CD1c-positive myeloid dendritic cell (primary cell): ENCODE results near the gene ABCF1.

Experiments used
- DNase-seq: peaks from one replicate; pipeline ENCODE4 v3.0.0-alpha.2; 2016; ENCODE audit errors: extremely low spot score

ABCF1 gene

DNA sequence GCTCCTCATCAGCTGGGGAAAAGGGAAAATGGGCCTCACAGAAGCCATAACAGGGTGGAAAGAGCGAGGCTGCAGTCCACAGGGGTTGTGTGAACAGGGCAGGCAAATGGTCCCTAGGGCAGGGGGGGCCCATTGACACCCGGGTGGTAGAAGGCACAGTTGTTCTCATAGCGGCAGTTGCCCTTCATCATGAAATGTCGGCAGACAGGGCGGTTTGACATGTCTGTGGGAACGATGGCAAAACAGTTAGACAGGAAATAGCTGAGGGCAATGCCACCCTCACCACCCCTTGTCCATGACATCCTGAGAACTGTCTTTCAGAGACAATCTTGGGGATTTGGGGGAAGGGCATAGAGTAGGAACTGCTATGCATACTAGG, 30.2 kb downstream of the ABCF1 start:
- no peak for DNase-seq

DNA sequence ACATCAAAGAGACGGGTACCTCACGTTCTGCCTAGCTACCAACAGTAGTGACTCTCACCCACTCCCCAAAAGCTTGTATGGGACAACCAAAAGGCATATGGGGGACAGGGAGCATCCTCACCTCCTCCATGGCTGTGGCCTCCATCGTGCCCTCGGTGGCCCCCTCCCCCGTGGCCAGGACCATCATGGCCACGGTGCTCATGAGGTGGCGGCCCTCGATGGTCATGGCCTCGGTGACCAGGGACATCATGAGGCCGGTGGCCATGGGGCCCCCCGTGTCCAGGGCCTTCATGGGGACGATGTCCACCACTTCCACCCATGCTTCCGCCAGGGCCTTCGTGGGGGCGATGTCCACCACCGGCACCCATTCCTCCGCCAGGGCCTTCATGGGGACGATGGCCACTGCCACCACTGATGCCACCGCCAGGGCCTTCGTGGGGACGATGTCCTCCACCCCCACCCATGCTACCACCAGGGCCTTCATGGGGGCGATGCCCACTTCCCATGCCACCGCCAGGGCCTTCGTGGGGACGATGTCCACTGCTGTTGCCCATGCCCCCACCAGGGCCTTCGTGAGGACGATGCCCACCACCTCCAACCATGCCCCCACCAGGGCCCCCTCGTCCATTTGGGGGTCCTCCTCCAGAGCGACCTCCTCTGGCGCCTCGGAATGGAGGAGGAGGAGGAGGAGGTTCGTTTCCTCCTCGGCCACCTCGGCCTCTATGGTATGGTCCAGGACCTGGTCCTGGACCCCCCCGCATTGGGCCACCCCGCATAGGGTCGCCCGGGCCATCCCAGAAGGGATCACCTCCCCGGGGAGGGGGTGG, 30.8 kb downstream of the ABCF1 start:
- DNase-seq, result no peak

DNA sequence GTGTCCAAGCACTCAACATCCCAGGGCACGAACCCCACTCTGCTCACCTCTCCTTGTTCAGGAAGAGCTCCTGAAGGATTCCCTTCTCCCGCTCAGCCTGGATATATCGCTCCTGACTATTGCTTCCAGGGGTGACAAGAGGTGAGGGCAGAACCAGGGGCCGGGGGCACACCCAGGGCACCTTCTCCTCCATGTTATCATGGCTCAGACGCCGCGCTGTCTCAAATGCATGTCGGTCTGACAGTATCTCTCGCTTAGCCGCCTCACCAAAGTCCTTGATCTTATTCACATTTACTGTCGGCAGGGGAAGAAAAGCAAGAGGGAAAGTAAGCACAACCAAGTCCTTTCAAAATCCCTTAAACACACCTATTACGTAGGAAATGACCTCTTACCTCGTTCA, 32.7 kb downstream of the ABCF1 start:
- no peak for DNase-seq

DNA sequence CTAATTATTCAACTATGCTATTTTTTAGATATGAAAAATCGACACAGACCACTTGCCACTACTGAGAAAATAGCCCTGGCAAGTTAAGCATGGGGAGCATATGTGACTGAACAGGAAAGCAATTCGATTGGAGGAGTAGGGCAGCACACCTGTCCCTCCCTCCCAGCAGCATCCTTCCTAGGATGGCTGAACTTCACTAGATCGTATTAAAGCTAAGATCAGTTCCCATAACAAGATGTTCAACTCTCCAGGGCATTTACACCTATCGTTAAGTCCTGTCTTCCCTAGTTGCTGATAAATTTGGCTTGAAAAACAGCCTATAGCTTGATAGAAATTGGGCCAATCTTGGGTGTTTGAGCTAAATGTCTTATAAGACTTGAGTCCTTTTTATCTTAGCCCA, 38.8 kb downstream of the ABCF1 start:
- DNase-seq, result no peak

DNA sequence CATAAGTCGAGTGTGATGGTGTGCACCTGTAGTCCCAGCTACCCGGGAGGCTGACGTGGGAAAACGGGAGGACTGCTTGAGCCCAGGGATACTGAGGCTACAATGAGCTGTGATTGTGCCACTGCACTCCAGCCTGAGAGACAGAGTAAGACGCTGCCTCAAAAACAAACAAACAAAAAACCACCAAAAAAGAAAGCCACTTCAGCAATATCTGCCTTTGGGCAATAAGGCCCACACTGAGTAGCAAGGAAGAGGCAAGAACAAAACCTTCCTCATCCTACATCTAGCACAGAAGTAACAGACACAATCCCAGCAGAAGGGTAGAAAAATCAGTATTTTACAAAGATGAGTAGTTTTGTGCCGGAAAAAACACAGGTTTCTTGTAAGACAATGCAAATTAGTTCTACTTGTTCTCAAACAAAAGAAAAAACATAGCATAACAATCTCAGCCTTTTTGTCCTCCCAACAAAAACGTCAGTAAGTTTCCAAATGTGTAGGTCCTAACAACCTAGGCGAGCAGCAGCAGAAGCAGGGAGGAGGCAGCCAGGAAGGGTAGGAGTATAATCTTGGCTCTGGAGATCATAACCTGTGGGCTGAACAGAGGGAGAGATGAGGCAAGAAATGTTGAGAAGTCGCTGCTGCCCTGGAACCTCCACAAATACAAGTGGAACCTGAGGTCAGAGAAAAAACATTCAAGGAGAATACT, 40.1 kb downstream of the ABCF1 start:
- no peak for DNase-seq

DNA sequence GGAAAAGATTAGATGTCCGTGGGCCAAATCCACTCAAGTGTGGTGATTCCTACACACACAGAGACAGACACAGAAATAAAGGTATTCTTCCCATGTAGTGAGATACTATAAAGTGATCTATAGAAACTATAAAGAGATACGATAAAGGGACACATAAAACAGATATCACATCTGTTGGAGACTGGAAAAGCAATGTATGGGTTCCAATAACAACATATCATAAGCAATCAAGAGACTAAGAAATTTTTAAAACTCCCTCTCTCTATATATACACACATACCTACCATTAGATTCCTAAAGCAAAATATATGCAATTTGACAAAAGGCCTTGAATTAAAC, 40.6 kb downstream of the ABCF1 start:
- DNase-seq, result no peak

DNA sequence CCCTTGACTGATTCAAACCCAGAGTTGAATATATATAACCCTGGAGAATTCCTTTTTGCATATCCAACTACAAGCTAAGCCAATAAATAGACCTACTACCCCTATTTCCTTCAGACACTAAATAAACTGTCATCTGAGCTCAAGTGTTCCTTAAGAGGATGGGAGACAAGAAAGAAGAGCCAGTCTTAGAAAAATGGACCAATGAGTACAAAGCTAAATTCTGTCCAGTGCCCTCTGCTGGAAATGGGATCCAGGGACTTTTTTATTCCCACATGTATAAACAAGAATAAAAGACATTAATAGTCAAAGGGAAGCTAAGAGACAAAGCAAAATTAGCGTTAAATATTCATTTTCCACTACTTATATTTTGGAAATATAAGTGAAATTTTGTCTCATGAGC, 41.0 kb downstream of the ABCF1 start:
- no peak for DNase-seq

DNA sequence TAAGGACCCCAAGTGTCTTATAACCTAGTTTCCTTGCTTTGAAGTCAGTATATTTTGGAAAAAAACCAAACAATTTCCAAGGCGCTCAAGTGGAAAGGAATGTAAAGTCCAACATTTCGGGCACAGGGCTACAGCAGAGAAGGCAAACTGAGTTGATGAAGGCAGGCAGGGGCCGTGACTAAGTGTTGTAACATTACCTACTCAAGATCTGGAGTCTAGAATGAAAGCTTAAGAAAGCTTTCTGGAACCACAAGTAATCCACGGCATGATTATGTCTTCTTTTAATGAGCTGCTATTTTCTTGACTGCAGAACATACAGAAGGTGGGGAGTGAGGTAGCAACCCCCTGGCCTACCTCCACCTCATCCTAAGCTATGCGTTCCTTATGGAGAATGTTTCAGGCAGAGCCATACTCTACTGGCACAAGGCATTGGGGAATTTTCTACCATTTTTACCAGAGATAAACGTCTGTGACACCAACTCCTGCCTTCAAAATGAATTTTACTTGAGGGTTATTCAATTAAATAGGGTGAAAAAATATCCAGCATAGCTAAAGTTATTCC, 41.5 kb downstream of the ABCF1 start:
- DNase-seq, result no peak

DNA sequence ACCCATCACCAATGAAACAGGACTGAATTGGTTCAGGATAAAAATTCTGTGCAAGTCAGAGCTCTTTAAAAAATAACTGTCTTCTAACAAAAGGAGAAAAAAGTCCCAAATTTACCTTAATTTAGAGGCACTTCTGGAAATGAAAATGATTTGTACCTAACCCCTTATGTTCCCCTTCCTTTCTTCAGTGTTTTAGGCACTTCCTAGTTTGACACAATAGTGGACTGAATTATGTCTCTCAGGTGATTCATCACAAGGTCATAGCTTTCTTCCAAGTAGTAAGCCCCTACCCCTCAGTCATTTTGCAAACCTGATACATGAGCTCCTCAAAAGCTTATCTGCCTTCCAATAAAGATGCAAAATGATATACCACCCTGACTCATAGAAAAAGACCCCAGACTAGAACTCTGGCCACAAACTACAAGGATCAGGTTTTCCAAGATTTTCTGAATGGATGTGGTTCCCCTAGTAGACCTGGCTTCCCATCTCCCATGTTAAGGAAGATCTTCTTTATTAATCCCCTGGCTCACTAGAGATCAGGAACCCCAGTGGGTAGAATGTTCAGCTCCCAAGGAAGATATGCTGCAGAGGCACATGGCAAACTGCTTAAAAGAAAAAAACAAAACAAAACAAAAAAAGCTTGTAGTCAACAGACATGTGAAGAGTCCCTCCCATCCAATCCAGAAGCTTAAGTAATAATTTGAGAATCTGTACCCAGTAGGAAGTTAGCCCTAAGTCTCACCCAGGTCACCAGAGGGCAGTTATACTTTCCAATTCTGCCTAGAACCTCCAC, 42.2 kb downstream of the ABCF1 start:
- DNase-seq, result no peak

DNA sequence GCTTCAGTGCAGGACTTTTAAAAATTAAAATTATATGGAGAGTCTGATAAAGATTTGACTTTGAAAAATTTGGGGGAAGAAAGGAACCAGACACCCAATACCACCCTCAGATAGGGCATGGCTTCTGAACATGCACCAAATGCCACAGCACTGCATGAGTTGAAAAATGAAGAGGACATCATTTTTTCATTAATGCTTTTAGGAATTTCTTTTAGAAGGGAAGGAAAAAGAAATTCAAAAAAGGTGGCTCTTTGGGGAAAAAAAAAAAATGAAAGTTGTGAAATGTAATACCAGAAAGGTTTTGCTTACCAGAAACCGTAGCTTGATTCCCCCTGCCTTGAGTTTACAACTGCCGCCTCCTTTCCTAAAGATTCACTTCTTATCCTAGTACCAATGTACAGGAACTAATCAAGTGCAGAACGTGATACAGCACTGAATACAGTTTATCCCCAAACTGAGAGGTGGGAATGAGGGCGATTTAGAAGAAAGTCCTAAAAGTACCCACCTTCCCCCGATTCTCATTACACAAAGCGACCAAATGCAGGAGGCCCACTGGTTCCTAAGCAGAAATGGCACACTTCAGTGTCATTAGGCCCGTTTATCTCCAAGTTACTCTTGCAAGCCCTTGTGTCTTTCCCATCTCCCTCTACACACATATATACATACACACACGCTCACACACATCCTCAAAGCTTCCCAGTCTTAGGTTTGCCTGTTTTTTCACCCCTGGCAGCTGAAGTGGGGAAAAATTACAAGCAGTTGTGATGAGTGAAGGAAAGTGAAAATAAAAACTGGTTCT, 43.0 kb downstream of the ABCF1 start:
- DNase-seq, result no peak

DNA sequence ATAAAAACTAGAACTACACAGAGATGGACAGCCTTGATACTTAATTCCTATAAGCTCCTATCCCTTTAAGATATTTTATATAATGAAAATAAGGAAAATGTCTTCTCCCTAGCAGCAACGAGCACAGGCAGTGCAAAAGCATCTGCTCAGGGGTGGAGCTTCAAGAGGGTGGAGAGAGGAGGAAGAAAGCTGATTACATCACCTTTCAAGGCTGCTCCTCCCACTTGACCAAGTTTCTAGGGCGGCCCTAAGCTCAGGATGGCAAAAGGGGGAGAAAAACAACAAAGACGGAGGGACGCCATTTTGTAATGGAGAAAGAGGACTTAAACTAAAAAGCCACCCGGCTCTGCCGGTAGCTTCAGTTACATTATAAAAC, 43.6 kb downstream of the ABCF1 start:
- DNase-seq, result peak; percentile 97

DNA sequence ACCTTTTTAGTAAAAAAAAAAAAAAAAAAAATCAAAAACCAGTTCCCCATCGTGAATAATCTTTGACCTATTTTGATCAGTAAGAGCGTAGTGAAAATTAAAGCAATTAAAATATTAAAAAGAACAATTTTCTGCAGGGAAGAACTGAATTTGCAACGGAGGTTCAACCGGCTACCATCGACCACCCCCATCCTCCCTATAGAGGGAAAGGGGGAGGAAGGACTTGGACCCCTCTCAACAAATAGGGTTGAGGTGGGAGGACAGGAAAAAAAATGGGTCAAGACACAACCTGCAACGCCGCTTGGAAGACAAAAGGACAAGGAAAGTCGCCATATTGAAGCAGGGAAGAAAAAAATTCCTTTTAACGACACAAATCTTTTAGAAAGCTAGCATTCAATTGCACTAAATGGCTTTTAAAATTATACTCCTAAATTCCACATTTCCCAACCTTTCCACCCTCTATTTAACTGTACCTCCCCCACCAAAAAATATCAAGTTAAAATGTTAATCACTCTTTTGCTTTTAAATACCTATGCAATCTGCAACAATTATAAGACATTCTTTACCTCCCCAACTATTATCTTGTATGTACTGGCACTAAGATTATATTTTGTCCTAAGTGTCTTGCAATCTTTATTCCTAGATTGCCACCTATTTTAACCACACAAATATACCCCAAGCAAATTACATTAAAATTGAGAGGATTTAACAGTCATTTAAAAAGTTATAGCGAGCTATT, 44.1 kb downstream of the ABCF1 start:
- DNase-seq, result peak; percentile 48

DNA sequence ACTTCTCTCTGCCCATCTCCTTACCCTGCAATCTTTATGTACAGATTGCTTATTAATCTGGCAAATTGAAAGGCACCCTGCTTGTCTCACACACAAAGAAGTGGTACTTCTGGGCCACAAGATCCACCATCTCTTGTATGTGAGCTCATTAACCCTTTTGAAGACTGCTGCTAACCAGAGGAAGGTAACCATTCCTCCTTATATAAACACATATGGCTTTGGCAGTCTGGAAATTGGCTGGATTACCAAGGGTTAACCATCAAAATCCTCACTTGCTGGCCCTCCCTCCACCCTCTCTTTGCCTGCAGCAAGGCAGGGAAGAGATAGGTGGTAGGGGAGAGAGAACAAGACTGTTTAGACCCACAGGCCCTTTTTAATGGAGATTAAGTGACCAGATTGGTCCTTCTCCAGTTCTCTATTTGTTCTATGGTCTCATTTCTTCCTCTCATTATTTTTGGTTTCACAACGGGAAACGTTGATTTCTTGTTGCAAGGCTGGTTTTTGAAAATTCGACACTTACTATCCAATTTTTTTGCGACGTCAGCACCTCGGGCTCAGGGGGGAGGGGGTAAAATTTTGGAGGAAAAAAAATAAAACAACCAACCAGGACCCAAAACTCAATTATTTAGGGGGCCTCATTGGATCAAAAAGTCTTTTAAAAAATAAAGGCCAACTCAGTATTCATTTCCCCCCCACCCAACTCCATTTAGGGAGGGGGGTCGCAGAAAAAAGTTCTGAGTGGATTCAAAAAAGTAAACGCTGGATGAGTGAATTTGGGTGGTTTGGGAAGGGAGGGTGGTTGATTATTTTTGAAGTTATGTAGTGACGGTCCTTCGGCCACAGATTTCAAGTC, 44.9 kb downstream of the ABCF1 start:
- peak; percentile 41 for DNase-seq

DNA sequence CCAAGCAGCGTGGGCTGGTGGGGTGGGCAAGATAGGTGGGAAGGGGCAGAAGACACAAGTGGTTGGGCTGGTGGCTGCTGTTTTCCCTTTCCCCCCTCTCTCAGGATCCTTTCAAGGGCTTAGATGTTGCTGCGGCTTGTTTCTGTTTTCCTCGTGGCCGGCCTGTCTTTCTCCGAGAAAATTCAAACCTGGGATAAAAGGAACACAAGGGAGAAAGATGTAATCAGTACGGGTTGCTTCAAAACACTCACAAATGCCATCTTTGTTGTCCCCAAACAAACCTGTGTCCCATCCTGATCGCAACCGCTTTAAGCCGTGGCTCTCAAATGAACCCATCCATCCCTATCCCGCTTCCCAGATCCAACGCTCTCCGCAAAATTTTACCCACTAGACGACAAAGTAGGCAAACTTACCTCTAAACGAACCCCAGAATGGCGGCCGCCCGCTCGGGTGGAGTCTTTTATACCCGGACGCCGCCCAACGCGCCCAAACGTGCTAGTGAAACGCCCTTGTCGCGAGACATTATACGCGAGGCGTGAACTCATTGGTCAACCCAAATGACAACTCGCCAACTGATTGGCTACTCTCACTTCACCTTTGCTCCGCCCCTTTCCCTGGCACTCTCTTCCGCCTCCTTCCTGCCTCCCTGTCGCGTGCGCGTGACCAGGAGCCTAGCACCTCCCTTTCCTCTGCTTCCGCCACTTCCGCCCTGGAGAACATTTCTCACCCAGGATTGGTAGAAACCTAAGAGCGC, 45.7 kb downstream of the ABCF1 start, which contains the start of gene PPP1R10:
Gene PPP1R10 (minus strand): TSS at position 433 of the 754 bp plus-strand sequence. CDS start 7,299 bp downstream, outside the sequence.
- DNase-seq, result peak; percentile 100

DNA sequence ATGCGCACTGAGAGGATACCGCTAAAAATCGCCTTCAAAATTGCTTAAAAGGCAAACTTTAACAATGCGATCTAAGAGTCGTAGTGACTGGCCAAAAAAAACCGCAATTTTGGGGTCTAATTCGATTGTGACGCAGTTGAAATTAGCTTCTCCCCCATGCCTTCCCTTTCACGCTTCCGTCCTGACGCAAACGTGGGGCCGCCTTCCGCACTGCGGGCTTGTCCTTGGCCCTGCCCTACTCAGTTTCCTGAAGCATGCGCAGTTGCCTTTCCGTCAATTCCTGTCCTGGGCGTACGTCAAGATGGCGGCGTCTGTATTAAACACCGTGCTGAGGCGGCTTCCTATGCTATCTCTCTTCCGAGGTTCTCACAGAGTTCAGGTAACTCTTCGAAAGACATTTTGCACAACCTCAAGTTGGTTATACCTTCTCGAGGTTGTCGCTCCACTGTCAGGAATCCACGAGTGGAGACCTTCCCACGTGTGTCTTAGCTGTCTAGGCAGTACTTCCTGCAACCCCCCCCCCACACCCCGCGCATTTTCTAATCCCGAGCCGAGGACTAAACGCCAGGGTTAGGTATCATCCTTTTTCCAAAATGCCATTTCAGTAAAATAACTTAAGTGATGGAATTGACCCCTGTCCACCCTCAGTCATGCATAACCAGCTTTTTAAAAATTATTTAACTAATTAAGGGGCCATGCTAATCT, 46.5 kb downstream of the ABCF1 start, which contains the start of gene MRPS18B:
Gene MRPS18B (plus strand): TSS at position 276 of the 705 bp plus-strand sequence. CDS start 26 bp downstream, at position 302.
- DNase-seq, result peak; percentile 98

DNA sequence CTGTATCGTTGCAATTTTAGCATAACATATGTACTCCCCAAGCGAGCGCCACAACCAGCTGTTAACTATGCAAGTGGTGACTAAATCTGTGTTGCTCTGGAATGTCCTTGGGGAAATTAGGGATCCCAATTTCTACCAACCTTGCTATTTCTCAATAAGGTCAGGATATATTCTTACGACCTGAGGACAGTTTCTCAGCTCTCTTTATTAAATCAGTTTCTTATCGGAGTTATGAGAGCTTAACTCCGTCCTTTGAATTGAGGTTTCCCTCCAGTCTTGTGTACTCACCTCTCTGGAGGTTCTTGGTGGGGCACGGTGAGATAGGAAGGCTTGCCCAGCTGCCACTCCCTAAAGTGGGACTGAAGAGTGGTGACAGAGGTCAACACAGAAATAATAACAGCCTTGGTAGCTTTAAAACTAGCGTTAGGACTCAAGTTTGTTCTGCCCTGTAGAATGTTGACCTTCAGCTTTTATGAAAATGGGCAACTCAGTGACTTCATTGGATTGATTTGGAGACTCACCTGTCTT, 47.1 kb downstream of the ABCF1 start:
- no peak for DNase-seq

DNA sequence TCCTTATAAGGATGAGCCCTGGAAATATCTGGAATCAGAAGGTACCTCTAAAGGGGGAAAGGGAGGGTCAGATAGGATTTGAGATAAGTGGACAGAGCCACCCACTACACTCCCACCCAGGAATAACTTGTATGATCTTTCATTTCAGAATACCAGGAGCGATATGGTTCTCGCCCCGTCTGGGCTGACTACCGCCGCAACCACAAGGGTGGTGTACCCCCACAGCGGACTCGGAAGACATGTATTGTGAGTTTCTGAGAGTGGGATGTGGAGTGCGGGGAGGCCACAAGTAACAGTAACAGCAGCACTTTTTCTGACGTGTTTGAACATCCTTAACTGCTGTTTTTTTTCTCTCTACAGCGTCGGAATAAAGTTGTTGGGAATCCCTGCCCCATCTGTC, 48.3 kb downstream of the ABCF1 start:
- no peak for DNase-seq

DNA sequence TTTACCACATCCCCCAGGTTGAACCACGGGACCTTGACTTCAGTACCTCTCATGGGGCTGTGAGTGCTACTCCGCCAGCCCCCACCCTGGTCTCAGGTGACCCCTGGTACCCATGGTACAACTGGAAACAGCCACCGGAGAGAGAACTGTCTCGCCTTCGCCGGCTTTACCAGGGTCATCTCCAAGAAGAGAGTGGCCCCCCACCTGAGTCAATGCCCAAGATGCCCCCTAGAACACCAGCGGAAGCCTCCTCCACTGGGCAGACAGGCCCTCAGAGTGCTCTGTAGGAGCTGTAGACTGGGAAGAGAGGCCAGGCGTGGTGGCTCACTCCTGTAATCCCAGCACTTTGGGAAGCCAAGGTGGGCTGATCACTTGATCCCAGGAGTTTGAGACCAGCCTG, 54.3 kb downstream of the ABCF1 start:
- DNase-seq, result no peak
